Type B pancreatic cell (in vitro differentiated cells): ENCODE results near the gene WDR54. TPM values are rescaled to one million over a fixed set of nuclear protein-coding genes. Genes with fewer than 3 reads are reported as not detected.
A peak's percentile ranks its signal among the peaks of the same experiment; 100 is the strongest.

Source experiments
- DNase-seq: peaks from one replicate; pipeline ENCODE4 v3.0.0; 2021; ENCODE audit warnings: mixed read lengths; ENCODE audit not compliant: unreplicated experiment; ENCODE audit errors: extremely low spot score
- H3K27ac Mint-ChIP-seq: 2 replicates; pipeline ENCODE4 v1.8.0; 2021; ENCODE audit warnings: mild to moderate bottlenecking, mixed read lengths
- H3K27me3 Mint-ChIP-seq: 2 replicates; pipeline ENCODE4 v1.8.0; 2021; ENCODE audit warnings: mixed read lengths
- H3K36me3 Mint-ChIP-seq: 2 replicates; pipeline ENCODE4 v1.8.0; 2021; ENCODE audit warnings: mixed read lengths
- H3K4me1 Mint-ChIP-seq: one replicate; pipeline ENCODE4 v1.8.0; 2021; ENCODE audit warnings: mixed read lengths; ENCODE audit not compliant: unreplicated experiment
- H3K4me3 Mint-ChIP-seq: 2 replicates; pipeline ENCODE4 v1.8.0; 2021; ENCODE audit warnings: mild to moderate bottlenecking, mixed read lengths
- H3K9me3 Mint-ChIP-seq: 2 replicates; pipeline ENCODE4 v1.8.0; 2021; ENCODE audit warnings: mixed read lengths
- CTCF ChIP-seq: fragments of 200-600 bp; sonication (generic); conservative IDR thresholded peaks from 2 replicates; pipeline ENCODE4 v1.5.0; 2021; ENCODE audit warnings: antibody characterized with exemption, mild to moderate bottlenecking
- total RNA-seq: library from RNA; stranded (reverse); gene quantifications from 2 replicates; pipeline ENCODE4 v1.2.1, GENCODE V29; 2021; ENCODE audit warnings: low replicate concordance

WDR54 gene
- total RNA-seq, 1 donor from 2014 or later, result 41.7 TPM

- H3K9me3 Mint-ChIP-seq, result no peaks in the 10 kb centered on the region
- DNase-seq, result no peak
- no peak overlapping the region for H3K4me3 Mint-ChIP-seq
- H3K27ac Mint-ChIP-seq, result no peak overlapping the region
- peaks cover 22% of the 10 kb centered on the region for H3K27me3 Mint-ChIP-seq
- TF ChIP-seq CTCF, result no peak
- no peaks in the 10 kb centered on the region for H3K36me3 Mint-ChIP-seq
- H3K4me1 Mint-ChIP-seq, result peaks cover 13% of the 10 kb centered on the region
Observed at GRCh38 chr2:74450570-74451190, 29.1 kb downstream of the WDR54 start.

GRCh38 chr2:74454654-74455511, 33.4 kb downstream of the WDR54 start, which contains the start of gene INO80B:
Gene INO80B (plus strand): TSS chr2:74455087. CDS start chr2:74455117, 30 bp downstream.
- H3K4me1 Mint-ChIP-seq, result peaks cover 29% of the 10 kb centered on the region
- peaks cover 18% of the 10 kb centered on the region for H3K27me3 Mint-ChIP-seq
- H3K9me3 Mint-ChIP-seq, result no peaks in the 10 kb centered on the region

GRCh38 chr2:74457129-74457548, 35.6 kb downstream of the WDR54 start:
- Mint-ChIP-seq H3K4me1 (peaks cover 31% of the 10 kb centered on the region), H3K27ac (peak overlapping the region; percentile 93), H3K9me3 (no peaks in the 10 kb centered on the region), H3K4me3 (peak overlapping the region; percentile 95), H3K36me3 (peaks cover 4% of the 10 kb centered on the region), H3K27me3 (peaks cover 7% of the 10 kb centered on the region)
- no peak for DNase-seq
- TF ChIP-seq CTCF, result no peak

More at GRCh38 chr2:74454654-74455511, 33.4 kb downstream of the WDR54 start, which contains the start of gene INO80B:
- peaks cover 4% of the 10 kb centered on the region for H3K36me3 Mint-ChIP-seq
- peak within 1 kb of the TSS; percentile 92 for H3K27ac Mint-ChIP-seq
- peak within 1 kb of the TSS; percentile 95 for H3K4me3 Mint-ChIP-seq
- peak; percentile 96 for DNase-seq
- TF ChIP-seq CTCF, result peak; percentile 29

GRCh38 chr2:74457549-74458131, 36.1 kb downstream of the WDR54 start:
- Mint-ChIP-seq H3K4me3 (peak overlapping the region; percentile 95), H3K27ac (peak overlapping the region; percentile 93), H3K4me1 (peaks cover 31% of the 10 kb centered on the region), H3K36me3 (peaks cover 4% of the 10 kb centered on the region), H3K9me3 (no peaks in the 10 kb centered on the region), H3K27me3 (peaks cover 7% of the 10 kb centered on the region)
- DNase-seq, result peak; percentile 83
- no peak for TF ChIP-seq CTCF

GRCh38 chr2:74458132-74458937, 36.8 kb downstream of the WDR54 start, which contains the start of gene WBP1:
Gene WBP1 (plus strand): TSS chr2:74458438. CDS start chr2:74458603, 165 bp downstream.
- peak; percentile 98 for DNase-seq
- peaks cover 7% of the 10 kb centered on the region for H3K36me3 Mint-ChIP-seq
- H3K27ac Mint-ChIP-seq, result peak within 1 kb of the TSS; percentile 93
- no peak for TF ChIP-seq CTCF
- H3K4me1 Mint-ChIP-seq, result peaks cover 31% of the 10 kb centered on the region
- no peaks in the 10 kb centered on the region for H3K9me3 Mint-ChIP-seq
- H3K27me3 Mint-ChIP-seq, result peaks cover 4% of the 10 kb centered on the region
- peak within 1 kb of the TSS; percentile 95 for H3K4me3 Mint-ChIP-seq
